GM12878 (cell line): ENCODE data around the gene VAC14. TPM values are rescaled to one million over a fixed set of nuclear protein-coding genes. Genes with fewer than 3 reads are reported as not detected.

ENCODE experiments used
- ATAC-seq: fragments of 200-7000 bp; cut with Tn5 transposase; 3 replicates; pipeline ENCODE4 v1.9.1; 2020; ENCODE audit warnings: mild to moderate bottlenecking, moderate library complexity
- Bru-seq: library from RNA; stranded (reverse); fragments of 400-500 nt; gene quantifications from one replicate; lab custom pipeline; 2021; lab: Mats Ljungman, UMichigan
- BruChase-seq, 2 experiments: library from RNA; stranded (reverse); fragments of 400-500 nt; gene quantifications; one replicate each; lab custom pipeline; 2021; lab: Mats Ljungman, UMichigan
- BruUV-seq: library from RNA; stranded (reverse); fragments of 400-500 nt; replicated peaks from 2 replicates; lab custom pipeline; 2021; lab: Mats Ljungman, UMichigan
- CTCF ChIA-PET: fragments of 300-600 bp; sonication (Branson Sonifier 250); formaldehyde crosslinking; extraction: SDS; loops from one replicate; lab custom pipeline; 2021; ENCODE audit warnings: inconsistent platforms; lab: Yijun Ruan, JAX
- POLR2A ChIA-PET: fragments of 350-600 bp; formaldehyde crosslinking; extraction: SDS; loops from one replicate; lab custom pipeline; 2021; ENCODE audit warnings: inconsistent platforms; lab: Charles Lee
- RAD21 ChIA-PET: fragments of 300-600 bp; sonication (Branson Sonifier 250); formaldehyde crosslinking; loops from one replicate; lab custom pipeline; 2023; ENCODE audit warnings: antibody characterized with exemption; ENCODE audit not compliant: unreplicated experiment; lab: Charles Lee
- SMC1A ChIA-PET: fragments of 300-600 bp; sonication (Branson Sonifier 250); formaldehyde crosslinking; loops from one replicate; lab custom pipeline; 2023; ENCODE audit not compliant: unreplicated experiment, uncharacterized antibody; lab: Charles Lee
- DNase-seq: peaks from one replicate; pipeline ENCODE4 v3.0.0-alpha.2; 2011; ENCODE audit warnings: low read depth, low spot score
- FAIRE-seq: peaks from 3 replicates; lab custom pipeline; 2011; peaks lifted over from hg19 to GRCh38; lab: Jason Lieb, UNC
- H2AFZ ChIP-seq: 2 replicates; pipeline ENCODE4 v1.6.0; 2011; ENCODE audit warnings: low read depth, low read length, control low read depth; ENCODE audit not compliant: control insufficient read depth
- H3K27ac ChIP-seq: 2 replicates; pipeline ENCODE4 v1.5.1; 2011; ENCODE audit warnings: control low read depth; ENCODE audit not compliant: control insufficient read depth, insufficient read depth
- H3K27me3 ChIP-seq, 2 experiments: replicated peaks in 1 of 2; 2 replicates each; pipeline versions ENCODE4 v1.6.0 to v1.6.1; 2011; ENCODE audit warnings: low read length in 1 of 2; ENCODE audit not compliant: control insufficient read depth in 2 of 2, insufficient read depth in 2 of 2
- H3K36me3 ChIP-seq, 2 experiments: 2 replicates each; pipeline ENCODE4 v1.5.1; 2011; ENCODE audit warnings: low read length in 1 of 2; ENCODE audit not compliant: control insufficient read depth in 2 of 2, insufficient read depth in 2 of 2
- H3K4me1 ChIP-seq: 2 replicates; pipeline ENCODE4 v1.6.1; 2011; ENCODE audit warnings: mild to moderate bottlenecking, low read length, moderate library complexity, mixed read lengths; ENCODE audit not compliant: control insufficient read depth, insufficient read depth
- H3K4me2 ChIP-seq: 2 replicates; pipeline ENCODE4 v1.6.0; 2011; ENCODE audit warnings: control low read depth; ENCODE audit not compliant: control insufficient read depth, insufficient read depth
- H3K4me3 ChIP-seq: fragments of 200-600 bp; sonication (generic); 2 replicates; pipeline ENCODE4 v1.5.1; 2016
- H3K79me2 ChIP-seq: 2 replicates; pipeline ENCODE4 v1.6.0; 2011; ENCODE audit warnings: low read length; ENCODE audit not compliant: control insufficient read depth, insufficient read depth
- H3K9ac ChIP-seq: 2 replicates; pipeline ENCODE4 v1.8.0; 2011; ENCODE audit warnings: low read length, control low read depth, mixed read lengths; ENCODE audit not compliant: control insufficient read depth, insufficient read depth
- H3K9me3 ChIP-seq: replicated peaks from 3 replicates; pipeline ENCODE4 v1.5.1; 2011; ENCODE audit warnings: mild to moderate bottlenecking, low read length; ENCODE audit not compliant: control insufficient read depth, insufficient read depth
- H4K20me1 ChIP-seq: 2 replicates; pipeline ENCODE4 v1.6.0; 2011; ENCODE audit not compliant: control insufficient read depth, insufficient read depth
- CBFB ChIP-seq: IDR thresholded peaks from 2 replicates; pipeline ENCODE4 v1.6.1; 2016; ENCODE audit warnings: antibody characterized with exemption, low read depth
- EED ChIP-seq: sonication (generic); IDR thresholded peaks from 2 replicates; pipeline ENCODE4 v1.6.1; 2016; ENCODE audit warnings: antibody characterized with exemption, low read depth
- EP300 ChIP-seq, 2 experiments: fragments of 150-350 bp in 1 of 2; IDR thresholded peaks; 2 replicates each; pipeline ENCODE4 v1.6.1; 2011 to 2012; ENCODE audit warnings: low read depth in 2 of 2, low read length in 2 of 2, borderline replicate concordance in 1 of 2, improper control_type of control experiment in 1 of 2, inconsistent platforms in 1 of 2; ENCODE audit not compliant: control insufficient read depth in 1 of 2
- MYC ChIP-seq: IDR thresholded peaks from 2 replicates; pipeline ENCODE4 v1.6.1; 2011; ENCODE audit warnings: mild to moderate bottlenecking, low read length, moderate library complexity, inconsistent platforms; ENCODE audit not compliant: insufficient read depth, insufficient replicate concordance, insufficient read length, severe bottlenecking
- NRF1 ChIP-seq: conservative IDR thresholded peaks from 2 replicates; pipeline ENCODE4 v1.6.1; 2011; ENCODE audit warnings: mild to moderate bottlenecking, low read depth, low read length, improper control_type of control experiment
- RCOR1 ChIP-seq: conservative IDR thresholded peaks from 2 replicates; pipeline ENCODE4 v1.6.1; 2012; ENCODE audit warnings: low read depth, low read length, improper control_type of control experiment
- SIN3A ChIP-seq: IDR thresholded peaks from 2 replicates; pipeline ENCODE4 v1.6.1; 2012; ENCODE audit warnings: low read depth, low read length, improper control_type of control experiment
- STAT1 ChIP-seq: fragments of 450-650 bp; conservative IDR thresholded peaks from 2 replicates; pipeline ENCODE4 v1.6.1; 2014; ENCODE audit warnings: antibody characterized with exemption, mild to moderate bottlenecking
- WRNIP1 ChIP-seq: IDR thresholded peaks from 2 replicates; pipeline ENCODE4 v1.6.1; 2011; ENCODE audit warnings: low read depth, low read length, improper control_type of control experiment, borderline replicate concordance
- ZNF384 ChIP-seq: IDR thresholded peaks from 2 replicates; pipeline ENCODE4 v1.6.1; 2012; ENCODE audit warnings: low read depth, mild to moderate bottlenecking, low read length, improper control_type of control experiment, borderline replicate concordance
- ZNF687 ChIP-seq: fragments of 450-650 bp; IDR thresholded peaks from 2 replicates; pipeline ENCODE4 v1.6.1; 2017; ENCODE audit warnings: mild to moderate bottlenecking, moderate library complexity
- ZSCAN29 ChIP-seq: fragments of 450-650 bp; IDR thresholded peaks from 2 replicates; pipeline ENCODE4 v1.6.1; 2017; ENCODE audit warnings: mild to moderate bottlenecking, moderate library complexity
- ZZZ3 ChIP-seq: IDR thresholded peaks from 2 replicates; pipeline ENCODE4 v1.6.1; 2011; ENCODE audit warnings: low read depth; ENCODE audit not compliant: control insufficient read depth, insufficient read length
- WGBS: methylation state at CpG from one replicate; pipeline ENCODE4 v1.1.6; 2016; ENCODE audit warnings: low lambda C conversion rate; ENCODE audit not compliant: insufficient replicate concordance, insufficient coverage; ENCODE audit errors: missing lambda C conversion rate; 5-methylcytosine and 5-hydroxymethylcytosine counted together
- in situ Hi-C: fragments of 300-500 bp; cut with MboI; formaldehyde crosslinking; loops from 9 replicates; pipeline ENCODE4 v1.14.3; 2018; ENCODE audit warnings: mixed read lengths
- intact Hi-C: fragments of 100-400 bp; cut with micrococcal nuclease; formaldehyde crosslinking; loops from one replicate; pipeline ENCODE4 v1.14.2; 2022; ENCODE audit not compliant: unreplicated experiment
- long read RNA-seq, 2 experiments: library from polyadenylated mRNA; unstranded; transcript quantifications; one replicate each; pipeline ENCODE4 v2.0.0, GENCODE V29; 2019 to 2020
- polyA minus RNA-seq, 3 experiments: library from RNA; depleted of rRNA, polyadenylated mRNA; stranded (reverse); fragments of >200 nt; gene quantifications; 2 replicates each; pipeline ENCODE4 v1.2.3, GENCODE V29; 2011
- polyA plus RNA-seq, 11 experiments: library from polyadenylated mRNA; depleted of rRNA in 4 of 11; unstranded in 6 of 11; stranded (reverse) in 5 of 11; fragments of >200 nt; fragmentation: Nextera tagmentation in 4 of 11; fragmentation: Illumina TruSeq in 1 of 11; extraction: Ambion mirVana in 4 of 11; extraction: Trizol in 1 of 11; gene quantifications; 1 replicate in 1 of 11; 2 replicates in 10 of 11; pipeline versions ENCODE4 v1.2.1 to v1.2.3, GENCODE V29; 2011 to 2016; ENCODE audit warnings: inconsistent platforms in 2 of 11, missing spikeins in 2 of 11, low read depth in 1 of 11
- total RNA-seq, 4 experiments: library from RNA; depleted of rRNA in 3 of 4; stranded (reverse); fragments of >200 nt in 3 of 4; fragmentation: Illumina TruSeq in 1 of 4; extraction: Trizol in 1 of 4; gene quantifications; 2 replicates each; pipeline versions ENCODE4 v1.2.1 to v1.2.3, GENCODE V29; 2013 to 2021

The VAC14 gene
- 60.2 and 66.6 TPM in 2 replicates for total RNA-seq (2013; cell fraction: nucleolus; rRNA removed)
- 38.5 and 45.5 TPM in 2 replicates for total RNA-seq (2014; rRNA removed)
- total RNA-seq (2014; rRNA removed; fragmentation: Illumina TruSeq; extraction: Trizol), result 15.8 and 16.4 TPM in 2 replicates
- total RNA-seq (2021), result 34.6 and 38.0 TPM in 2 replicates
- 11.4 TPM for polyA plus RNA-seq (2011; ENCODE audit: low read depth)
- polyA plus RNA-seq (2011; rRNA removed), result 6.4 and 13.2 TPM in 2 replicates
- polyA plus RNA-seq (2011; cell fraction: cytosol; rRNA removed), result 18.7 and 21.2 TPM in 2 replicates
- 50.0 and 61.1 TPM in 2 replicates for polyA plus RNA-seq (2011; cell fraction: nucleus; rRNA removed)
- polyA plus RNA-seq (2012), result 18.0 TPM in 2 replicates
- 10.4 and 22.3 TPM in 2 replicates for polyA plus RNA-seq (2014; fragmentation: Illumina TruSeq; extraction: Trizol)
- 1 to 10 TPM; 1.3 to 6.7 TPM for polyA plus RNA-seq (2014; fragmentation: Nextera tagmentation; extraction: Ambion mirVana)
- polyA plus RNA-seq (2014; rRNA removed), result 28.7 and 33.6 TPM in 2 replicates
- polyA plus RNA-seq (2016; fragmentation: Nextera tagmentation; extraction: Ambion mirVana), result 10 to 100 TPM; 35.4 to 45.2 TPM
- polyA minus RNA-seq (2011; rRNA and poly(A)+ RNA removed), result 19.4 and 30.1 TPM in 2 replicates
- polyA minus RNA-seq (2011; cell fraction: cytosol; rRNA and poly(A)+ RNA removed), result 11.1 and 15.1 TPM in 2 replicates
- polyA minus RNA-seq (2011; cell fraction: nucleus; rRNA and poly(A)+ RNA removed), result 18.6 and 34.2 TPM in 2 replicates
- percentile 61 among the genes with signal in this experiment for Bru-seq, nascent RNA
- percentile 62 among the genes with signal in this experiment for BruChase-seq, experiment 1, labeled RNA remaining after a 6-hour chase
- BruChase-seq, experiment 2, labeled RNA remaining after a 2-hour chase, result percentile 63 among the genes with signal in this experiment
- long read RNA-seq, experiment 1, transcript VAC14-201 (19 exons, 3,099 nt), result major isoform, 11 of 17 reads
- long read RNA-seq, experiment 1, partial matches to known transcripts, result 2 of 17 reads
- long read RNA-seq, experiment 1, other reads (novel, unspliced or antisense), result 2 of 17 reads
- long read RNA-seq, experiment 2, partial matches to known transcripts, result 2 of 5 reads
- long read RNA-seq, experiment 2, other reads (novel, unspliced or antisense), result 1 of 5 reads

GRCh38 chr16:70800781-70801480, at the start of gene VAC14:
Gene VAC14, minus strand, starts transcription at chr16:70801158. Its CDS starts 258 bp downstream, at chr16:70800900.
- Histone ChIP-seq H3K4me1 (peaks cover 11% of the 10 kb centered on the region), H3K4me2 (peak within 1 kb of the TSS; percentile 70), H3K27me3 (no peaks in the 10 kb centered on the region), H3K27ac (peak within 1 kb of the TSS; percentile 79), H3K9ac (peak within 1 kb of the TSS; percentile 89), H3K9me3 (peaks cover 2% of the 10 kb centered on the region; the same call in 1 of the 3 replicates), H3K4me3 (peak within 1 kb of the TSS; percentile 94), H2AFZ (peak within 1 kb of the TSS; percentile 97), H3K36me3 (no peaks in the 10 kb centered on the region; a peak in 1 of 4 replicates), H4K20me1 (no peaks in the 10 kb centered on the region), H3K79me2 (peaks cover 26% of the 10 kb centered on the region)
- ChIA-PET POLR2A (no interaction called here), SMC1A (interaction anchor here (1.1 kb wide), 1 partner anchor 9 kb away, joined by 4 read pairs; no protein-coding TSS in a partner anchor), CTCF (interaction anchor here (0.5 kb wide), 1 partner anchor 23 kb away, joined by 3 read pairs; no protein-coding TSS in a partner anchor), RAD21 (no interaction called here)
- FAIRE-seq (peak; percentile 86), ATAC-seq (peak; percentile 96), DNase-seq (peak; percentile 75)
- WGBS, result 2% methylated on average over 45 of the region's 64 CpGs
- no TSS peak for BruUV-seq
- intact Hi-C loops, result no loop called here
- in situ Hi-C loops, result no loop called here
- TF ChIP-seq CBFB, result no peak
- TF ChIP-seq WRNIP1, result no peak
- TF ChIP-seq EED, result no peak
- TF ChIP-seq SIN3A, result peak; percentile 92
- no peak for TF ChIP-seq NRF1
- no peak for TF ChIP-seq ZZZ3
- no peak for TF ChIP-seq STAT1
- TF ChIP-seq ZNF384, result no peak
- no peak for TF ChIP-seq ZSCAN29
- no peak for TF ChIP-seq EP300 (IDR thresholded peaks at IDR 0.05; ENCODE audit: borderline replicate concordance in 1 of 2, control insufficient read depth in 1 of 2, low read depth in 2 of 2, low read length in 2 of 2)
- TF ChIP-seq RCOR1, result no peak
- peak; percentile 61 for TF ChIP-seq ZNF687
- TF ChIP-seq MYC, result peak; percentile 44
